WTC11 (cell line): ENCODE measurements around the gene TTLL12. TPM values are rescaled to one million over a fixed set of nuclear protein-coding genes. Genes with fewer than 3 reads are reported as not detected.

Experiments used
- ATAC-seq: fragments of 200-7000 bp; cut with Tn5 transposase; 2 replicates; pipeline ENCODE4 v1.10.0; 2021; ENCODE audit warnings: mild to moderate bottlenecking, moderate library complexity
- CTCF ChIA-PET: fragments of 300-600 bp; sonication (Branson Sonifier 250); formaldehyde crosslinking; loops from one replicate; lab custom pipeline; 2021; ENCODE audit warnings: antibody characterized with exemption; lab: Charles Lee
- POLR2A ChIA-PET: fragments of 350-600 bp; sonication (Branson Sonifier 250); formaldehyde crosslinking; loops from one replicate; lab custom pipeline; 2021; ENCODE audit warnings: antibody characterized with exemption; lab: Charles Lee
- DNase-seq: peaks from one replicate; pipeline ENCODE4 v3.0.0; 2021; ENCODE audit warnings: low spot score
- H3K27ac Mint-ChIP-seq: 2 replicates; pipeline ENCODE4 v1.8.0; 2021; ENCODE audit warnings: mixed read lengths
- H3K27me3 Mint-ChIP-seq: 2 replicates; pipeline ENCODE4 v1.8.0; 2021; ENCODE audit warnings: low read depth, mild to moderate bottlenecking, moderate library complexity, mixed read lengths
- H3K36me3 Mint-ChIP-seq: 2 replicates; pipeline ENCODE4 v1.8.0; 2021; ENCODE audit warnings: mixed read lengths
- H3K4me1 Mint-ChIP-seq: 2 replicates; pipeline ENCODE4 v1.8.0; 2022; ENCODE audit warnings: mixed read lengths
- H3K4me3 Mint-ChIP-seq: 2 replicates; pipeline ENCODE4 v1.8.0; 2021; ENCODE audit warnings: mild to moderate bottlenecking, moderate library complexity, mixed read lengths
- H3K9me3 Mint-ChIP-seq: 2 replicates; pipeline ENCODE4 v1.8.0; 2021; ENCODE audit warnings: mixed read lengths
- ATF2 ChIP-seq: sonication (generic); formaldehyde crosslinking; IDR thresholded peaks from 2 replicates; pipeline ENCODE4 v1.8.1; 2022; ENCODE audit warnings: low read depth, missing genetic modification reagents, borderline replicate concordance
- CREB1 ChIP-seq: sonication (generic); formaldehyde crosslinking; IDR thresholded peaks from 2 replicates; pipeline ENCODE4 v1.8.0; 2023; ENCODE audit warnings: mild to moderate bottlenecking, missing genetic modification reagents
- FOXK1 ChIP-seq: sonication (generic); formaldehyde crosslinking; IDR thresholded peaks from 2 replicates; pipeline ENCODE4 v1.8.0; 2022; ENCODE audit warnings: mild to moderate bottlenecking, moderate library complexity, missing genetic modification reagents
- KAT7 ChIP-seq: sonication (generic); formaldehyde crosslinking; IDR thresholded peaks from 2 replicates; pipeline ENCODE4 v1.8.1; 2023; ENCODE audit warnings: missing genetic modification reagents, mild to moderate bottlenecking, borderline replicate concordance
- MXD4 ChIP-seq: fragments of 250-450 bp; sonication (Bioruptor Pico); IDR thresholded peaks from 2 replicates; pipeline ENCODE4 v1.8.0; 2021; ENCODE audit warnings: mild to moderate bottlenecking, moderate library complexity, borderline replicate concordance
- NFYB ChIP-seq: sonication (generic); formaldehyde crosslinking; conservative IDR thresholded peaks from 2 replicates; pipeline ENCODE4 v1.8.0; 2022; ENCODE audit warnings: low read depth, missing genetic modification reagents
- NR2C2 ChIP-seq: sonication (generic); formaldehyde crosslinking; IDR thresholded peaks from 2 replicates; pipeline ENCODE4 v1.8.0; 2022; ENCODE audit warnings: mild to moderate bottlenecking, missing genetic modification reagents
- OVOL2 ChIP-seq: fragments of 250-450 bp; sonication (Bioruptor Pico); IDR thresholded peaks from 2 replicates; pipeline ENCODE4 v1.9.0; 2021; ENCODE audit warnings: mild to moderate bottlenecking, borderline replicate concordance
- SMAD3 ChIP-seq: sonication (generic); formaldehyde crosslinking; IDR thresholded peaks from 2 replicates; pipeline ENCODE4 v1.8.0; 2022; ENCODE audit warnings: missing genetic modification reagents, mild to moderate bottlenecking, borderline replicate concordance
- TCF7 ChIP-seq: sonication (generic); formaldehyde crosslinking; IDR thresholded peaks from 2 replicates; pipeline ENCODE4 v1.8.0; 2022; ENCODE audit warnings: mild to moderate bottlenecking, low read depth, missing genetic modification reagents, moderate library complexity
- TP53 ChIP-seq: sonication (generic); formaldehyde crosslinking; IDR thresholded peaks from 2 replicates; pipeline ENCODE4 v1.8.1; 2023; ENCODE audit warnings: mild to moderate bottlenecking, missing genetic modification reagents
- ZNF219 ChIP-seq: sonication (generic); formaldehyde crosslinking; IDR thresholded peaks from 2 replicates; pipeline ENCODE4 v1.8.0; 2023; ENCODE audit warnings: missing genetic modification reagents, mild to moderate bottlenecking, borderline replicate concordance
- ZNF317 ChIP-seq: sonication (generic); formaldehyde crosslinking; IDR thresholded peaks from 2 replicates; pipeline ENCODE4 v1.8.1; 2023; ENCODE audit warnings: low read depth, mild to moderate bottlenecking, moderate library complexity, missing genetic modification reagents, borderline replicate concordance
- total RNA-seq: library from RNA; stranded (reverse); gene quantifications from 3 replicates; pipeline ENCODE4 v1.2.3, GENCODE V29; 2021
- TF ChIP-seq, protein P1 (sequence below): fragments of 250-450 bp; sonication (Bioruptor Pico); IDR thresholded peaks from 2 replicates; pipeline ENCODE4 v1.9.0; 2021; ENCODE audit warnings: moderate library complexity, mild to moderate bottlenecking, inconsistent platforms, borderline replicate concordance
- TF ChIP-seq, protein P2 (sequence below): sonication (generic); formaldehyde crosslinking; IDR thresholded peaks from 2 replicates; pipeline ENCODE4 v1.8.0; 2023; ENCODE audit warnings: missing genetic modification reagents, mild to moderate bottlenecking, borderline replicate concordance
- TF ChIP-seq, protein P3 (sequence below): sonication (generic); formaldehyde crosslinking; IDR thresholded peaks from 2 replicates; pipeline ENCODE4 v1.8.1; 2022; ENCODE audit warnings: mild to moderate bottlenecking, moderate library complexity, missing genetic modification reagents
- TF ChIP-seq, protein P4 (sequence below): fragments of 250-450 bp; sonication (Bioruptor Pico); IDR thresholded peaks from 2 replicates; pipeline ENCODE4 v1.8.0; 2021; ENCODE audit warnings: mild to moderate bottlenecking

Gene TTLL12
- total RNA-seq, 1 experiment from 2014 or later, result 134 TPM

DNA sequence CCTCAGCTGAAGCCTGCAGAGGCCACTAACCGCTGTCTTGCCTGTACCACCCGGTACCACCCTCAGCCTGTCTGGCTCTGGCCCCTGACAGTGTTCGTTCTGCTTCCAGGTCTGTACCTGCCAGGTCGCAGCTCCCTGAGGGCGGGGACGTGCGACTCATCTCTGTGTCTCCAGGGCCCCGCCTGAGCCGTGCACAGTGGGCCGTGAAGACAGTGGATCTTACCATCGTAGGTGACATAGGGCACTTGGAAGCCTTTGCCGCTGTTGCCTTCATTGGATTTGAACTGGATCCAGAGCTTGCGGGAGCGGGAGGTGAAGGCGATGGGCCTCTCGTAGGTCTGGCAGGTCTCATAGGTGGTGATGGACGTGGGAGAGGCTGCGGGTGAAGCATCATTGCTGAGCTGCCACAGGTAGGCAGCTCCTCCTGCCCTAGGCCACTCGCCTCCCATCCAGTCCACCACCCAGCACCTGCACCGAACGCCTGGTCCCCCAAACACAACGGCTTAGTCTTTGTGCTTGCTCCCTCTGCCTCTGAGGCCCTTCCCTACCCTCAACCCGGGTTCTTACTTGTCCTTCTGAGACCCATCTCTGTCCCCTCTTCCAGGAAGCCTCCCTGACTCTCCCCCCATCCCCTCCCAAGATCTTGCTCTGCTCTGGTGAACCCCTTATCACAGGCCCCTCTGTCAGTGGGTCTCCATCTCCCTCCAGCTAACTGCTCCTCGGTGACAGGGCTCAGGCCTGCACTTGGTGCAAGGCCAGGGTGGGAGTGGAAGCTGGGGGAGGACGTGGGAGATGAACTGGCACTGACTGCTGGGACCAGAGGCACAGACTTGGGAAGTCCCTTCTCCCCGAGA is 21.1 kb upstream of the TTLL12 start:
- peaks cover 3% of the 10 kb centered on the region for H3K4me1 Mint-ChIP-seq
- H3K27ac Mint-ChIP-seq, result no peak overlapping the region
- TF ChIP-seq, protein P1, sequence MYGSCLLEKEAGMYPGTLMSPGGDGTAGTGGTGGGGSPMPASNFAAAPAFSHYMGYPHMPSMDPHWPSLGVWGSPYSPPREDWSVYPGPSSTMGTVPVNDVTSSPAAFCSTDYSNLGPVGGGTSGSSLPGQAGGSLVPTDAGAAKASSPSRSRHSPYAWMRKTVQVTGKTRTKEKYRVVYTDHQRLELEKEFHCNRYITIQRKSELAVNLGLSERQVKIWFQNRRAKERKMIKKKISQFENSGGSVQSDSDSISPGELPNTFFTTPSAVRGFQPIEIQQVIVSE, result no peak
- TF ChIP-seq FOXK1 (CRISPR knock-in tag), result no peak
- no peak for TF ChIP-seq NR2C2 (CRISPR knock-in tag)
- no peak for TF ChIP-seq KAT7 (CRISPR knock-in tag)
- TF ChIP-seq CREB1 (CRISPR knock-in tag), result no peak
- TF ChIP-seq, protein P2, sequence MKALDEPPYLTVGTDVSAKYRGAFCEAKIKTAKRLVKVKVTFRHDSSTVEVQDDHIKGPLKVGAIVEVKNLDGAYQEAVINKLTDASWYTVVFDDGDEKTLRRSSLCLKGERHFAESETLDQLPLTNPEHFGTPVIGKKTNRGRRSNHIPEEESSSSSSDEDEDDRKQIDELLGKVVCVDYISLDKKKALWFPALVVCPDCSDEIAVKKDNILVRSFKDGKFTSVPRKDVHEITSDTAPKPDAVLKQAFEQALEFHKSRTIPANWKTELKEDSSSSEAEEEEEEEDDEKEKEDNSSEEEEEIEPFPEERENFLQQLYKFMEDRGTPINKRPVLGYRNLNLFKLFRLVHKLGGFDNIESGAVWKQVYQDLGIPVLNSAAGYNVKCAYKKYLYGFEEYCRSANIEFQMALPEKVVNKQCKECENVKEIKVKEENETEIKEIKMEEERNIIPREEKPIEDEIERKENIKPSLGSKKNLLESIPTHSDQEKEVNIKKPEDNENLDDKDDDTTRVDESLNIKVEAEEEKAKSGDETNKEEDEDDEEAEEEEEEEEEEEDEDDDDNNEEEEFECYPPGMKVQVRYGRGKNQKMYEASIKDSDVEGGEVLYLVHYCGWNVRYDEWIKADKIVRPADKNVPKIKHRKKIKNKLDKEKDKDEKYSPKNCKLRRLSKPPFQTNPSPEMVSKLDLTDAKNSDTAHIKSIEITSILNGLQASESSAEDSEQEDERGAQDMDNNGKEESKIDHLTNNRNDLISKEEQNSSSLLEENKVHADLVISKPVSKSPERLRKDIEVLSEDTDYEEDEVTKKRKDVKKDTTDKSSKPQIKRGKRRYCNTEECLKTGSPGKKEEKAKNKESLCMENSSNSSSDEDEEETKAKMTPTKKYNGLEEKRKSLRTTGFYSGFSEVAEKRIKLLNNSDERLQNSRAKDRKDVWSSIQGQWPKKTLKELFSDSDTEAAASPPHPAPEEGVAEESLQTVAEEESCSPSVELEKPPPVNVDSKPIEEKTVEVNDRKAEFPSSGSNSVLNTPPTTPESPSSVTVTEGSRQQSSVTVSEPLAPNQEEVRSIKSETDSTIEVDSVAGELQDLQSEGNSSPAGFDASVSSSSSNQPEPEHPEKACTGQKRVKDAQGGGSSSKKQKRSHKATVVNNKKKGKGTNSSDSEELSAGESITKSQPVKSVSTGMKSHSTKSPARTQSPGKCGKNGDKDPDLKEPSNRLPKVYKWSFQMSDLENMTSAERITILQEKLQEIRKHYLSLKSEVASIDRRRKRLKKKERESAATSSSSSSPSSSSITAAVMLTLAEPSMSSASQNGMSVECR, result no peak
- no peak for TF ChIP-seq ATF2
- TF ChIP-seq, protein P3, sequence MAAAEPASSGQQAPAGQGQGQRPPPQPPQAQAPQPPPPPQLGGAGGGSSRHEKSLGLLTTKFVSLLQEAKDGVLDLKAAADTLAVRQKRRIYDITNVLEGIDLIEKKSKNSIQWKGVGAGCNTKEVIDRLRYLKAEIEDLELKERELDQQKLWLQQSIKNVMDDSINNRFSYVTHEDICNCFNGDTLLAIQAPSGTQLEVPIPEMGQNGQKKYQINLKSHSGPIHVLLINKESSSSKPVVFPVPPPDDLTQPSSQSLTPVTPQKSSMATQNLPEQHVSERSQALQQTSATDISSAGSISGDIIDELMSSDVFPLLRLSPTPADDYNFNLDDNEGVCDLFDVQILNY (CRISPR knock-in tag), result no peak
- no peak for TF ChIP-seq MXD4 (CRISPR knock-in tag)
- no peak for TF ChIP-seq NFYB (CRISPR knock-in tag)
- no peak for TF ChIP-seq TCF7 (CRISPR knock-in tag)
- TF ChIP-seq, protein P4, sequence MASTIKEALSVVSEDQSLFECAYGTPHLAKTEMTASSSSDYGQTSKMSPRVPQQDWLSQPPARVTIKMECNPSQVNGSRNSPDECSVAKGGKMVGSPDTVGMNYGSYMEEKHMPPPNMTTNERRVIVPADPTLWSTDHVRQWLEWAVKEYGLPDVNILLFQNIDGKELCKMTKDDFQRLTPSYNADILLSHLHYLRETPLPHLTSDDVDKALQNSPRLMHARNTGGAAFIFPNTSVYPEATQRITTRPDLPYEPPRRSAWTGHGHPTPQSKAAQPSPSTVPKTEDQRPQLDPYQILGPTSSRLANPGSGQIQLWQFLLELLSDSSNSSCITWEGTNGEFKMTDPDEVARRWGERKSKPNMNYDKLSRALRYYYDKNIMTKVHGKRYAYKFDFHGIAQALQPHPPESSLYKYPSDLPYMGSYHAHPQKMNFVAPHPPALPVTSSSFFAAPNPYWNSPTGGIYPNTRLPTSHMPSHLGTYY (CRISPR knock-in tag), result no peak
- no peak for TF ChIP-seq TP53 (CRISPR knock-in tag)
- TF ChIP-seq ZNF317, result no peak
- no peak for TF ChIP-seq ZNF219
- TF ChIP-seq OVOL2 (CRISPR knock-in tag), result no peak
- TF ChIP-seq SMAD3, result no peak
- H3K27me3 Mint-ChIP-seq, result no peaks in the 10 kb centered on the region
- no peak overlapping the region for H3K4me3 Mint-ChIP-seq
- CTCF ChIA-PET, result interaction anchor here (0.6 to 1.1 kb wide), 3 partner anchors 17 to 65 kb away, joined by 3 read pairs; no protein-coding TSS in a partner anchor
- DNase-seq, result no peak
- H3K9me3 Mint-ChIP-seq, result no peaks in the 10 kb centered on the region
- ATAC-seq, result no peak
- POLR2A ChIA-PET, result no interaction called here
- no peaks in the 10 kb centered on the region for H3K36me3 Mint-ChIP-seq
